ENCODE results near the gene ABHD12B. TPM values are rescaled to one million over a fixed set of nuclear protein-coding genes. Genes with fewer than 3 reads are reported as not detected.
A peak's percentile ranks its signal among the peaks of the same experiment; 100 is the strongest.

Gene ABHD12B
- total RNA-seq, 2 experiments from 2014 or later = not detected

GRCh38 chr14:50830044-50830931, 41.6 kb upstream of the ABHD12B start:
- Mint-ChIP-seq H3K27ac (peak overlapping the region; percentile 77), H3K4me3 (peak overlapping the region; percentile 91), H3K9me3 (ENCODE audit: low read depth) (no peaks in the 10 kb centered on the region), H3K4me1 (peaks cover 58% of the 10 kb centered on the region), H3K27me3 (peaks cover 6% of the 10 kb centered on the region), H3K36me3 (ENCODE audit: low read depth) (peaks cover 9% of the 10 kb centered on the region)
- ChIA-PET CTCF (interaction anchor here (0.5 to 3.9 kb wide), 13 partner anchors 8 to 1210 kb away, joined by 3 to 21 read pairs (median 4); no protein-coding TSS in a partner anchor), POLR2A (interaction anchor here (0.6 to 2.5 kb wide), 6 partner anchors 9 to 1021 kb away, joined by 3 to 10 read pairs (median 3); no protein-coding TSS in a partner anchor)
- intact Hi-C loops (cut with DNase I, micrococcal nuclease) = loop anchor here (1.0 to 10.0 kb wide), 9 partner anchors 8 to 1209 kb away; partner anchors contain the start of genes DMAC2L (in 1 of the 2), FRMD6 (in 1 of the 2), GNG2 (in 1 of the 2) and KLHDC2 (in 1 of the 2)
- ATAC-seq = peak; percentile 68
- DNase-seq = peak; percentile 80

GRCh38 chr14:50830932-50831725, 40.7 kb upstream of the ABHD12B start, which contains the start of gene NIN:
TSS of gene NIN (minus strand) at chr14:50831162. CDS start at chr14:50822056, 9,106 bp downstream.
- CTCF ChIA-PET = interaction anchor here (0.5 to 3.9 kb wide), 3 partner anchors 9 to 1211 kb away, joined by 4 to 18 read pairs (median 4); no protein-coding TSS in a partner anchor
- H3K27ac Mint-ChIP-seq = peak within 1 kb of the TSS; percentile 88
- POLR2A ChIA-PET = interaction anchor here (0.6 to 2.5 kb wide), 5 partner anchors 9 to 1020 kb away, joined by 3 to 10 read pairs (median 3); no protein-coding TSS in a partner anchor
- peaks cover 6% of the 10 kb centered on the region for H3K27me3 Mint-ChIP-seq
- ATAC-seq (peak; percentile 89), DNase-seq (peak; percentile 84)
- intact Hi-C loops (cut with DNase I, micrococcal nuclease) = loop anchor here (1.0 to 10.0 kb wide), 12 partner anchors 9 to 1210 kb away; partner anchors contain the start of genes DMAC2L (in 1 of the 2), FRMD6 (in 1 of the 2), GNG2 (in 1 of the 2) and KLHDC2 (in 1 of the 2)
- H3K4me1 Mint-ChIP-seq = peaks cover 56% of the 10 kb centered on the region
- H3K4me3 Mint-ChIP-seq = peak within 1 kb of the TSS; percentile 91
- peaks cover 9% of the 10 kb centered on the region for H3K36me3 Mint-ChIP-seq (ENCODE audit: low read depth)
- no peaks in the 10 kb centered on the region for H3K9me3 Mint-ChIP-seq (ENCODE audit: low read depth)

DNA sequence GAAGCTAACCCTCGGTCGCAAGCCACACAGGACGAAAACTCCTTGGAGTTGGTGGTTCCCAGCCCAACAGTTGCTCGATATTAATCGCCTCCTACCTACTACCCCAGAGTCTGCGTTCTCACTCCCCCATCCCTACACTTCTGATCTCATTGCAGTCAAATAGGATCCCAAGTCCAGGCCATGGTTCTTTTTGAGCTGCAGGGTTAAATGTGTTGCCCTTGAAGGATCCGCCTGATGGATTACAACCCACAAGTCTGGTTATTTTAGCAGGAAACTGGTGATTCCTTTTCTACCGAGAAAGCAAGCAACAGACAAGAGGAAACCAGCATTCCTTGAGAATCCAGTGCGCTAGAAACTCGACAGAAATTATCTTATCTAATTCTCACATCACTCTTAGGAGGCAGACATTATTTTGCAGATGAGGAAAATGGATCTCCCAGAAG, 40.1 kb upstream of the ABHD12B start:
- peaks cover 7% of the 10 kb centered on the region for H3K36me3 Mint-ChIP-seq (ENCODE audit: low read depth)
- CTCF ChIA-PET = interaction anchor here (1.6 to 3.9 kb wide), 2 partner anchors 10 to 14 kb away, joined by 4 to 18 read pairs; no protein-coding TSS in a partner anchor
- intact Hi-C loops (cut with DNase I, micrococcal nuclease) = loop anchor here (1.0 to 10.0 kb wide), 11 partner anchors 18 to 1211 kb away; partner anchors contain the start of genes DMAC2L (in 1 of the 2), FRMD6 (in 1 of the 2), GNG2 (in 1 of the 2) and KLHDC2 (in 1 of the 2)
- no peak for DNase-seq
- H3K9me3 Mint-ChIP-seq (ENCODE audit: low read depth) = no peaks in the 10 kb centered on the region
- H3K27ac Mint-ChIP-seq = peak overlapping the region; percentile 88
- no peak for ATAC-seq
- peak overlapping the region; percentile 84 for H3K4me3 Mint-ChIP-seq
- POLR2A ChIA-PET = interaction anchor here (0.6 kb wide), 1 partner anchor 157 kb away, joined by 3 read pairs; no protein-coding TSS in a partner anchor
- H3K4me1 Mint-ChIP-seq = peaks cover 50% of the 10 kb centered on the region
- H3K27me3 Mint-ChIP-seq = peaks cover 6% of the 10 kb centered on the region

DNA sequence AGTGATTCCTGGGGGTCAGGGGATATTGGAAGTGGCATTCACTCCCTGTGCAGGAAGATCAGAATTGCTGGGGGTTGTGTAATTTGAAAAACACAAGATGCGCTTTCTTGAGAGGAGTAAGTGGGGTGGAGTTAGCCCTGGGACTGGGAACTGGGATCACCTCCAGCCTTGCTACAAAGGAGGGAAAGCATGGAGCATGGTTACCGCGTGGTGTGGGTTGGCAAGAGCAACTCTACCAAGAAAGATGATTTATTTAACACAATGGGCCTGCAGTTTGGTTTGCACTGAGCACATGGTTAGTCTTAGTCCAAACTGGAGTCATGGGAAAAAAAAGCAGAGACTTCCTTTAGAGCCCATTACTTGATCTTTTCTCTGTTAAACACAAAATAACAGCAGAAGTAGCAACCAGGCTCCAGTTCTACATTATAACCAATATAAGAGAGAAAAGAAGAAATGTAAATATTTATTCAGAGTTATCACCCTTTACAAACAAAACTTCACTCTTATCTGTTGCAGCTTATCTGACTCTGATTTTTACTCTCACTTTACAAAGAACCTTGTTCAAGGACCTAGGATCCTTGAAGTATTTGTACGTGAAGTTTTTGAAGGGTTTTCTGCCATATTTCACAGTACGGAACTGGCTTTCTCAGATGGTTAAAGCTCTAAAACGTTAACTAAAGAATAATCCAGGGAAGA, 38.8 kb upstream of the ABHD12B start:
- DNase-seq = no peak
- intact Hi-C loops (cut with DNase I, micrococcal nuclease) = loop anchor here in 1 of 2 experiments (5.0 to 10.0 kb wide), 3 partner anchors 819 to 1032 kb away; partner anchors contain the start of genes FRMD6 and GNG2
- Mint-ChIP-seq H3K27ac (no peak overlapping the region), H3K9me3 (ENCODE audit: low read depth) (no peaks in the 10 kb centered on the region), H3K4me1 (peaks cover 47% of the 10 kb centered on the region), H3K4me3 (no peak overlapping the region), H3K27me3 (peaks cover 6% of the 10 kb centered on the region), H3K36me3 (ENCODE audit: low read depth) (peaks cover under 1% of the 10 kb centered on the region)
- ChIA-PET CTCF (interaction anchor here (0.8 kb wide), 1 partner anchor 27 kb away, joined by 3 read pairs; no protein-coding TSS in a partner anchor), POLR2A (no interaction called here)
- ATAC-seq = no peak

- no peak for ATAC-seq
- H3K4me1 Mint-ChIP-seq = peaks cover 47% of the 10 kb centered on the region
- no peak overlapping the region for H3K27ac Mint-ChIP-seq
These were observed 37.0 kb upstream of the ABHD12B start for GRCh38 chr14:50834802-50835276.

DNA sequence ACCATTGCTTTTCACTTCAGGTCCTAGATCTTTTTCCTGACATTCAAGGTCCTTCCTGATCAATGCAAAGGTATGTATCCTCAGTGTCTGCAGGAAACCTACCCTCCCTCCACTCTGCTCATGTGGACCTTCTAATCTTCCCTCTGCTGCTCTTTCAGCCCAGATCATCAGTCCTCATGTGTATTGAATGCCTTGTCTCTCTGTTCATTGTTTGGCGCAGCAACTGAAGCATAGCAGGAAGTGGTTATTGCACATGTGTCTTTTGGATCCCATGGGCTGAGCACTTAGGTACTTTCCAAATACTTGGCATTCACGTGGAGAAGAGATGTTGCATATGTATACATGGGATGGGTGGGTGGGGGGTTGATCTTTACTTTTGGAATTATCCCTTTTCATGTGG, 36.6 kb upstream of the ABHD12B start:
- H3K9me3 Mint-ChIP-seq (ENCODE audit: low read depth) = no peaks in the 10 kb centered on the region
- H3K27ac Mint-ChIP-seq = no peak overlapping the region
- peaks cover 47% of the 10 kb centered on the region for H3K4me1 Mint-ChIP-seq
- H3K27me3 Mint-ChIP-seq = peaks cover 6% of the 10 kb centered on the region
- ChIA-PET CTCF (no interaction called here), POLR2A (no interaction called here)
- DNase-seq (no peak), ATAC-seq (no peak)
- no peak overlapping the region for H3K4me3 Mint-ChIP-seq
- intact Hi-C loops (cut with DNase I, micrococcal nuclease) = loop anchor here in 1 of 2 experiments (10.0 kb wide), 1 partner anchor 1030 kb away; the partner anchor contains the start of gene GNG2
- H3K36me3 Mint-ChIP-seq (ENCODE audit: low read depth) = no peaks in the 10 kb centered on the region

More at GRCh38 chr14:50834802-50835276, 37.0 kb upstream of the ABHD12B start:
- H3K36me3 Mint-ChIP-seq (ENCODE audit: low read depth) = no peaks in the 10 kb centered on the region
- POLR2A ChIA-PET = no interaction called here
- CTCF ChIA-PET = no interaction called here
- no peak overlapping the region for H3K4me3 Mint-ChIP-seq
- no peaks in the 10 kb centered on the region for H3K9me3 Mint-ChIP-seq (ENCODE audit: low read depth)
- intact Hi-C loops (cut with DNase I, micrococcal nuclease) = loop anchor here in 1 of 2 experiments (5.0 to 10.0 kb wide), 3 partner anchors 817 to 1030 kb away; partner anchors contain the start of genes FRMD6 and GNG2
- no peak for DNase-seq
- H3K27me3 Mint-ChIP-seq = peaks cover 6% of the 10 kb centered on the region

- H3K9me3 Mint-ChIP-seq (ENCODE audit: low read depth) = peaks cover 2% of the 10 kb centered on the region
- intact Hi-C loops (cut with DNase I, micrococcal nuclease) = loop anchor here in 1 of 2 experiments (10.0 kb wide), 1 partner anchor 1028 kb away; the partner anchor contains the start of gene GNG2
- no peaks in the 10 kb centered on the region for H3K36me3 Mint-ChIP-seq (ENCODE audit: low read depth)
- DNase-seq = no peak
- ChIA-PET POLR2A (no interaction called here), CTCF (no interaction called here)
- peaks cover 47% of the 10 kb centered on the region for H3K4me1 Mint-ChIP-seq
- no peak overlapping the region for H3K4me3 Mint-ChIP-seq
- H3K27me3 Mint-ChIP-seq = peaks cover 6% of the 10 kb centered on the region
- H3K27ac Mint-ChIP-seq = no peak overlapping the region
- ATAC-seq = no peak
These were observed 35.3 kb upstream of the ABHD12B start for GRCh38 chr14:50836515-50836914.

DNA sequence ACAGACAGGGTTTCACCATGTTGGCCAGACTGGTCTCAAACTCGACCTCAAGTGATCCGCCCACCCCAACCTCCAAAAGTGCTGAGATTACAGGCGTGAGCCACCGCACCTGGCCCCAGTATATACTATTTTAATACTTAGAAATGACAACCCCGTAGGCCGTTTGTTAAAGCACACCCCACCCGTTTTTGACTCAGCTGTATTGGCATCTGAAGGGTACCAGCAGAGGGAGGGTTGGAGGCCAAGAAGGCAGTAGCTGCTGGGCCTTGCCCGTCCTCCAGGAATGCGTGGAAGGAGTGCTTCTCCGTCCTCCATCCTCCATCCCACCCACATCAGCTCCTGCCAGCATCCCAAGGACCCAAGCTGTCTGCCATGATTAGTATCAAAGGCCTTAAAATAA, 34.6 kb upstream of the ABHD12B start:
- H3K4me3 Mint-ChIP-seq = no peak overlapping the region
- no peak overlapping the region for H3K27ac Mint-ChIP-seq
- intact Hi-C loops (cut with DNase I, micrococcal nuclease) = loop anchor here in 1 of 2 experiments (10.0 kb wide), 1 partner anchor 1028 kb away; the partner anchor contains the start of gene GNG2
- DNase-seq = no peak
- H3K4me1 Mint-ChIP-seq = peaks cover 41% of the 10 kb centered on the region
- CTCF ChIA-PET = no interaction called here
- H3K9me3 Mint-ChIP-seq (ENCODE audit: low read depth) = peaks cover 2% of the 10 kb centered on the region
- POLR2A ChIA-PET = no interaction called here
- no peaks in the 10 kb centered on the region for H3K27me3 Mint-ChIP-seq
- no peaks in the 10 kb centered on the region for H3K36me3 Mint-ChIP-seq (ENCODE audit: low read depth)
- ATAC-seq = no peak

DNA sequence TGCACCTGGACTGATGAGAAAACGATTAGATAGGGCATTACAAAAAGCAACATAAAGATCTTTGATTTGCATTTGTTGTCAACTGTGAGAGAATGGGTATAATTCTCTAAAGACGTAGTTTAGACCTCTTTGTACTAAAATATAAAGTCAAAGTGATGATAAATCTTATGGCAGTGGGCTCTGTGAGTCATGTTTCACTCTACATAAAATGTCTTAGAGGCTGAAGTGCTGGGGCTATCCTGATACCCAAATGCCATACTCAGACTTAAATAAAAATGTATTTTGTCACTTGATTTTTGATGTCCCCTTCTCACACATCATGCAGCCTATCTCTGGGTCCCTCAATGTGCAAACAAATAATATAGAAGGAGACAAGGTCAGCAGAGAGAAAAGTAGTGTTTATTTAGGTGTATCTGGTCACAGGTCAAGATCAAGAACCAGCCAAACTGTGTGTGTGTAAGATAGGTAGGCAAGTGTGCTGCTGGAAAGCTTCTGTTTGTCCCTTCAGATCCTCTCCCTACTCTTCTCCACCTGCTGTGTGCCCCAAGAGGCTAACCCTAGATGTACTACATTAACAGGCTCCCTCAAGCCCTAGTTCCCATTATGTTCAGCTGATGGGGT, 33.9 kb upstream of the ABHD12B start:
- ATAC-seq = no peak
- DNase-seq = no peak
- Mint-ChIP-seq H3K27ac (no peak overlapping the region), H3K27me3 (no peaks in the 10 kb centered on the region), H3K4me3 (no peak overlapping the region), H3K9me3 (ENCODE audit: low read depth) (peaks cover 2% of the 10 kb centered on the region), H3K36me3 (ENCODE audit: low read depth) (no peaks in the 10 kb centered on the region), H3K4me1 (peaks cover 38% of the 10 kb centered on the region)
- intact Hi-C loops (cut with DNase I, micrococcal nuclease) = loop anchor here in 1 of 2 experiments (10.0 kb wide), 1 partner anchor 1027 kb away; the partner anchor contains the start of gene GNG2
- ChIA-PET CTCF (interaction anchor here (0.6 to 1.8 kb wide), 7 partner anchors 8 to 251 kb away, joined by 3 to 9 read pairs (median 4); no protein-coding TSS in a partner anchor), POLR2A (no interaction called here)

All from activated CD4-positive, alpha-beta T cell treated with anti-CD3 and anti-CD28 coated beads for 36 hours (primary cell).